NB4 (cell line): ENCODE data around the gene FAM25G.
"Not testable (repeated sequence)": the region's sequence is repeated elsewhere in the genome, so short reads cannot be mapped to it uniquely, and the experiment has no call there.

ENCODE experiments used
- TF ChIP-seq, protein P1 (sequence below): IDR thresholded peaks from one replicate; pipeline ENCODE4 v1.5.1; 2012; ENCODE audit warnings: low read depth, low read length
- TF ChIP-seq, protein P2 (sequence below): IDR thresholded peaks from 2 replicates; pipeline ENCODE4 v1.6.1; 2011; ENCODE audit warnings: low read depth, low read length

DNA sequence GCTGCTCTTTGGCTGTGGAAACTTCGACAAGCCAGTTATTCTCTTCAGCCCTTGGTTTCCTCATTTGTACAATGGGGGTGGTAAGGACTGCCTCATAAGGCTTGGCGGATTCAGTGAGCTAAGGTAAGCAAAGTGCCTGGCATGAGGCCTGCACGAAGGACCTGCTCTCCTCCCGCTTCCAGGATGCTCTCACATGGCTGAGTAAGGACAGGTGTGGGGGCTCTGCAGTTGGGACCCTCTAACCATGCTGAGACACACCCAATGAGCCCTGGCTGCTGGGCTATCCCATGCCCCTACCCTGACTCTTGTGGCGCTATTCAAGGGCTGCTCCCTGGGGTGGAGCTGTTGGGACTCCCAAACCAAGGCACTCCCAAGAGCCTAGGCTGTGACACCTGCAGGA is 16.4 kb downstream of the FAM25G start:
- TF ChIP-seq, protein P1, sequence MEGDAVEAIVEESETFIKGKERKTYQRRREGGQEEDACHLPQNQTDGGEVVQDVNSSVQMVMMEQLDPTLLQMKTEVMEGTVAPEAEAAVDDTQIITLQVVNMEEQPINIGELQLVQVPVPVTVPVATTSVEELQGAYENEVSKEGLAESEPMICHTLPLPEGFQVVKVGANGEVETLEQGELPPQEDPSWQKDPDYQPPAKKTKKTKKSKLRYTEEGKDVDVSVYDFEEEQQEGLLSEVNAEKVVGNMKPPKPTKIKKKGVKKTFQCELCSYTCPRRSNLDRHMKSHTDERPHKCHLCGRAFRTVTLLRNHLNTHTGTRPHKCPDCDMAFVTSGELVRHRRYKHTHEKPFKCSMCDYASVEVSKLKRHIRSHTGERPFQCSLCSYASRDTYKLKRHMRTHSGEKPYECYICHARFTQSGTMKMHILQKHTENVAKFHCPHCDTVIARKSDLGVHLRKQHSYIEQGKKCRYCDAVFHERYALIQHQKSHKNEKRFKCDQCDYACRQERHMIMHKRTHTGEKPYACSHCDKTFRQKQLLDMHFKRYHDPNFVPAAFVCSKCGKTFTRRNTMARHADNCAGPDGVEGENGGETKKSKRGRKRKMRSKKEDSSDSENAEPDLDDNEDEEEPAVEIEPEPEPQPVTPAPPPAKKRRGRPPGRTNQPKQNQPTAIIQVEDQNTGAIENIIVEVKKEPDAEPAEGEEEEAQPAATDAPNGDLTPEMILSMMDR = not testable (repeated sequence)
- TF ChIP-seq, protein P2, sequence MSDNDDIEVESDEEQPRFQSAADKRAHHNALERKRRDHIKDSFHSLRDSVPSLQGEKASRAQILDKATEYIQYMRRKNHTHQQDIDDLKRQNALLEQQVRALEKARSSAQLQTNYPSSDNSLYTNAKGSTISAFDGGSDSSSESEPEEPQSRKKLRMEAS = not testable (repeated sequence)
